ENCODE results near the gene GYPE.
"Not testable (repeated sequence)": the region's sequence is repeated elsewhere in the genome, so short reads cannot be mapped to it uniquely, and the experiment has no call there.

DNA sequence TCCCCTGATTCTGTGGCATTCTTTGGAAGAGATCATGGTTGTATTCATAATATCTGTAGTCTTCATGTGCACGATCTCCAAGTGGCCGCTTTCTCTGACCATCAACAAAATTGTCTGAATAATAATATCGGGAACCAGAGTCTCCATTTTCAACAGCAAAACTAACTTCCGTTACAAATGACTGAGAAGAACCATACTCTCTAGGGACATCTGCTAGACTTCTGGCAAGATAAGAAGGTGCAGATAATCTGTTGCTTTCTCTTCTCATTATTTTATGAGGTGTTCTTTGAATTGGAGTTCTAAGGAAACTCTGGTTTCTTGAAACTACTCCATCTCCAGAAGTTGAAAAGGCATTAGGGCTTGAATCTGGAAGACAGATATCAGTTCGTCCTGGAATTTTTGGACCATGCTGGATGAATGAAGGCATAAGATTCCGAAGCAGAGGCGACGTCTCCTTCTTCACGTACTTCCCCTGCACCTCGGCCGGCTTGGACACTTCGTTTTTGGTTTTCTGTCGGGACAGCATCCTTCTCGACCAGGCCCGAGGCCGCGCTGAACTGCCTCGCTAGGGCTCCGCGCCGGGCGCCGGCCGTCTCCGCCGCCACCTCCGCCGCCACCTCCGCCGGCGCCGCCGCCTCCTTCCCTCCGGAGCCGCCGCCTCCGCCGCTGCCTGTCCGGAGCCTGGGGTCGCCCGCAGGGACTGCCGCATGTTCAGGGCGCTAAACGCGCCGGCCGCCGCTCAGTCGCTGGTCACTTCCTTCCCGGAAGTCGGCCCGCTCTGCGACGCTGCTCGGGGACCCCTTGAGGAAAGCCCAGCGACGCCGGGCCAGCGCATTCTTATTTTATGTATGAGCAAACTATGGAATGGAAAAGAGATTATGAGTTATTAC is 6.4 kb upstream of the GYPE start:
- TF ChIP-seq, protein P1, sequence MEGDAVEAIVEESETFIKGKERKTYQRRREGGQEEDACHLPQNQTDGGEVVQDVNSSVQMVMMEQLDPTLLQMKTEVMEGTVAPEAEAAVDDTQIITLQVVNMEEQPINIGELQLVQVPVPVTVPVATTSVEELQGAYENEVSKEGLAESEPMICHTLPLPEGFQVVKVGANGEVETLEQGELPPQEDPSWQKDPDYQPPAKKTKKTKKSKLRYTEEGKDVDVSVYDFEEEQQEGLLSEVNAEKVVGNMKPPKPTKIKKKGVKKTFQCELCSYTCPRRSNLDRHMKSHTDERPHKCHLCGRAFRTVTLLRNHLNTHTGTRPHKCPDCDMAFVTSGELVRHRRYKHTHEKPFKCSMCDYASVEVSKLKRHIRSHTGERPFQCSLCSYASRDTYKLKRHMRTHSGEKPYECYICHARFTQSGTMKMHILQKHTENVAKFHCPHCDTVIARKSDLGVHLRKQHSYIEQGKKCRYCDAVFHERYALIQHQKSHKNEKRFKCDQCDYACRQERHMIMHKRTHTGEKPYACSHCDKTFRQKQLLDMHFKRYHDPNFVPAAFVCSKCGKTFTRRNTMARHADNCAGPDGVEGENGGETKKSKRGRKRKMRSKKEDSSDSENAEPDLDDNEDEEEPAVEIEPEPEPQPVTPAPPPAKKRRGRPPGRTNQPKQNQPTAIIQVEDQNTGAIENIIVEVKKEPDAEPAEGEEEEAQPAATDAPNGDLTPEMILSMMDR (IDR thresholded peaks at IDR 0.05), result not testable (repeated sequence)
- not testable (repeated sequence) for TF ChIP-seq POLR2A (IDR thresholded peaks at IDR 0.05)

All from breast epithelium (tissue), 3 donors.